H1 (cell line): ENCODE results near the gene TRAF4. TPM values are rescaled to one million over a fixed set of nuclear protein-coding genes. Genes with fewer than 3 reads are reported as not detected.

Source experiments
- CHD2 ChIP-seq: IDR thresholded peaks from 2 replicates; pipeline ENCODE4 v1.6.1; 2012; ENCODE audit warnings: low read length, improper control_type of control experiment
- EGR1 ChIP-seq: IDR thresholded peaks from 2 replicates; pipeline ENCODE4 v1.6.1; 2011; ENCODE audit warnings: low read depth, low read length, borderline replicate concordance
- JUN ChIP-seq: IDR thresholded peaks from 2 replicates; pipeline ENCODE4 v1.6.1; 2011; ENCODE audit warnings: low read depth, mild to moderate bottlenecking, improper control_type of control experiment, low read length
- KDM1A ChIP-seq: fragments of 200-600, 300-600 bp; sonication (generic); IDR thresholded peaks from 2 replicates; pipeline ENCODE4 v1.7.1; 2016; ENCODE audit warnings: mild to moderate bottlenecking, low read length, borderline replicate concordance
- KDM4A ChIP-seq: IDR thresholded peaks from one replicate; pipeline ENCODE4 v1.7.1; 2012; ENCODE audit warnings: low read depth, mild to moderate bottlenecking, moderate library complexity, low read length, inconsistent platforms; ENCODE audit not compliant: severe bottlenecking
- SIRT6 ChIP-seq: IDR thresholded peaks from one replicate; pipeline ENCODE4 v1.7.1; 2012; ENCODE audit warnings: low read length, inconsistent platforms
- SIX5 ChIP-seq: IDR thresholded peaks from 2 replicates; pipeline ENCODE4 v1.6.1; 2011; ENCODE audit warnings: mild to moderate bottlenecking, low read depth, low read length
- TAF7 ChIP-seq: optimal IDR thresholded peaks from 2 replicates; pipeline ENCODE3; 2011; ENCODE audit warnings: low read depth, mild to moderate bottlenecking, inconsistent platforms, low read length, moderate library complexity, borderline replicate concordance
- polyA plus RNA-seq, 7 experiments: library from polyadenylated mRNA; depleted of rRNA in 3 of 7; stranded (reverse) in 5 of 7; unstranded in 2 of 7; fragments of >200 nt in 5 of 7; fragments of 200-250 nt in 2 of 7; gene quantifications; 1 replicate in 5 of 7; 2 replicates in 1 of 7; 4 replicates in 1 of 7; pipeline versions ENCODE4 v1.2.1 to v1.2.3, GENCODE V29; 2011 to 2013; ENCODE audit warnings: missing spikeins in 2 of 7, mixed read lengths in 2 of 7
- total RNA-seq: library from RNA; stranded (reverse); fragmentation: NEBNext Ultra II Directional; extraction: Animal tissue kit (Norgen Biotek cat#: 25700); gene quantifications from 2 replicates; pipeline ENCODE4 v1.2.1, GENCODE V29; 2021
- TF ChIP-seq, protein P1 (sequence below): fragments of 300-600 bp; sonication (generic); IDR thresholded peaks from 2 replicates; pipeline ENCODE4 v1.7.1; 2012; ENCODE audit warnings: low read length, moderate library complexity, mild to moderate bottlenecking, inconsistent platforms; ENCODE audit not compliant: insufficient replicate concordance
- TF ChIP-seq, protein P2 (sequence below): IDR thresholded peaks from 2 replicates; pipeline ENCODE4 v1.6.1; 2011; ENCODE audit warnings: low read depth, mild to moderate bottlenecking, low read length; ENCODE audit not compliant: insufficient read depth

Gene TRAF4
- total and polyA plus RNA-seq, 2 of the 8 experiments (the other 6 are each of a cell fraction or from before 2014, with no cell fraction given) = 167 to 170 TPM

DNA sequence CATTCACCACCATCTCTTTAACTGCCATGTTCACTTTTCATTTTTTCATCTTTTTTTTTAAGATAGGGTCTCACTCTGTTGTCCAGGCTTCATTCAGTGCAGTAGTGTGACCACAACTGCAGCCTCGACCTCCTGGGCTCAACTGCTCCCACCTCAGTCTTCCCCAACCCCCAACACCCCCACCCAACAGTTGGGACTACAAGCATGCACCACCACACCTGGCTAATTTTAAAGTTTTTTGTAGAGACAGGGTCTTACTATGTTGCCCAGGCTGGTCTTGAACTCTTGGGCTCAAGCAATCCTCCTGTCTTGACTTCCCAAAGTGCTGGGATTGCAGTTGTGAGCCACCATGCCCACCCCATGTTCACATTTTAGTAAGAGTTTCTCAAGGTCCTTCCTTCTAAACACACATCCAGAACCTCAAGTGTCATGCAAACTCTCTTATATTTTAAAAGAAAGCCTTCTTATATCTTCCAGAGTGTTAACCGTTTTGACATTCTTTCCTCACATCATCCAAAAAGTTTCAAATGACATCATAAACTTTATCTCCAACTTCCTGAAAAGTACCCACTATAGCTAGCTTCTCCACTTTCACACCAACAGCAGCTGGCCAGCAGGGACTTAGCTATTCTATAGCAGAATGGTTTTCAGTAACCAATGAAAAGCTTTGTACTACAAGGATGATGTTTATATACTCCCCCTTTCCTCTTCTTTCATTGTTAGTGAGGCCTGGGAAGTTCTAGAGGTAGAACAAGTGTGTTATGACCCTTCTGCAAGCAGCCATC, 49.3 kb downstream of the TRAF4 start (continued):
- TF ChIP-seq, protein P1, sequence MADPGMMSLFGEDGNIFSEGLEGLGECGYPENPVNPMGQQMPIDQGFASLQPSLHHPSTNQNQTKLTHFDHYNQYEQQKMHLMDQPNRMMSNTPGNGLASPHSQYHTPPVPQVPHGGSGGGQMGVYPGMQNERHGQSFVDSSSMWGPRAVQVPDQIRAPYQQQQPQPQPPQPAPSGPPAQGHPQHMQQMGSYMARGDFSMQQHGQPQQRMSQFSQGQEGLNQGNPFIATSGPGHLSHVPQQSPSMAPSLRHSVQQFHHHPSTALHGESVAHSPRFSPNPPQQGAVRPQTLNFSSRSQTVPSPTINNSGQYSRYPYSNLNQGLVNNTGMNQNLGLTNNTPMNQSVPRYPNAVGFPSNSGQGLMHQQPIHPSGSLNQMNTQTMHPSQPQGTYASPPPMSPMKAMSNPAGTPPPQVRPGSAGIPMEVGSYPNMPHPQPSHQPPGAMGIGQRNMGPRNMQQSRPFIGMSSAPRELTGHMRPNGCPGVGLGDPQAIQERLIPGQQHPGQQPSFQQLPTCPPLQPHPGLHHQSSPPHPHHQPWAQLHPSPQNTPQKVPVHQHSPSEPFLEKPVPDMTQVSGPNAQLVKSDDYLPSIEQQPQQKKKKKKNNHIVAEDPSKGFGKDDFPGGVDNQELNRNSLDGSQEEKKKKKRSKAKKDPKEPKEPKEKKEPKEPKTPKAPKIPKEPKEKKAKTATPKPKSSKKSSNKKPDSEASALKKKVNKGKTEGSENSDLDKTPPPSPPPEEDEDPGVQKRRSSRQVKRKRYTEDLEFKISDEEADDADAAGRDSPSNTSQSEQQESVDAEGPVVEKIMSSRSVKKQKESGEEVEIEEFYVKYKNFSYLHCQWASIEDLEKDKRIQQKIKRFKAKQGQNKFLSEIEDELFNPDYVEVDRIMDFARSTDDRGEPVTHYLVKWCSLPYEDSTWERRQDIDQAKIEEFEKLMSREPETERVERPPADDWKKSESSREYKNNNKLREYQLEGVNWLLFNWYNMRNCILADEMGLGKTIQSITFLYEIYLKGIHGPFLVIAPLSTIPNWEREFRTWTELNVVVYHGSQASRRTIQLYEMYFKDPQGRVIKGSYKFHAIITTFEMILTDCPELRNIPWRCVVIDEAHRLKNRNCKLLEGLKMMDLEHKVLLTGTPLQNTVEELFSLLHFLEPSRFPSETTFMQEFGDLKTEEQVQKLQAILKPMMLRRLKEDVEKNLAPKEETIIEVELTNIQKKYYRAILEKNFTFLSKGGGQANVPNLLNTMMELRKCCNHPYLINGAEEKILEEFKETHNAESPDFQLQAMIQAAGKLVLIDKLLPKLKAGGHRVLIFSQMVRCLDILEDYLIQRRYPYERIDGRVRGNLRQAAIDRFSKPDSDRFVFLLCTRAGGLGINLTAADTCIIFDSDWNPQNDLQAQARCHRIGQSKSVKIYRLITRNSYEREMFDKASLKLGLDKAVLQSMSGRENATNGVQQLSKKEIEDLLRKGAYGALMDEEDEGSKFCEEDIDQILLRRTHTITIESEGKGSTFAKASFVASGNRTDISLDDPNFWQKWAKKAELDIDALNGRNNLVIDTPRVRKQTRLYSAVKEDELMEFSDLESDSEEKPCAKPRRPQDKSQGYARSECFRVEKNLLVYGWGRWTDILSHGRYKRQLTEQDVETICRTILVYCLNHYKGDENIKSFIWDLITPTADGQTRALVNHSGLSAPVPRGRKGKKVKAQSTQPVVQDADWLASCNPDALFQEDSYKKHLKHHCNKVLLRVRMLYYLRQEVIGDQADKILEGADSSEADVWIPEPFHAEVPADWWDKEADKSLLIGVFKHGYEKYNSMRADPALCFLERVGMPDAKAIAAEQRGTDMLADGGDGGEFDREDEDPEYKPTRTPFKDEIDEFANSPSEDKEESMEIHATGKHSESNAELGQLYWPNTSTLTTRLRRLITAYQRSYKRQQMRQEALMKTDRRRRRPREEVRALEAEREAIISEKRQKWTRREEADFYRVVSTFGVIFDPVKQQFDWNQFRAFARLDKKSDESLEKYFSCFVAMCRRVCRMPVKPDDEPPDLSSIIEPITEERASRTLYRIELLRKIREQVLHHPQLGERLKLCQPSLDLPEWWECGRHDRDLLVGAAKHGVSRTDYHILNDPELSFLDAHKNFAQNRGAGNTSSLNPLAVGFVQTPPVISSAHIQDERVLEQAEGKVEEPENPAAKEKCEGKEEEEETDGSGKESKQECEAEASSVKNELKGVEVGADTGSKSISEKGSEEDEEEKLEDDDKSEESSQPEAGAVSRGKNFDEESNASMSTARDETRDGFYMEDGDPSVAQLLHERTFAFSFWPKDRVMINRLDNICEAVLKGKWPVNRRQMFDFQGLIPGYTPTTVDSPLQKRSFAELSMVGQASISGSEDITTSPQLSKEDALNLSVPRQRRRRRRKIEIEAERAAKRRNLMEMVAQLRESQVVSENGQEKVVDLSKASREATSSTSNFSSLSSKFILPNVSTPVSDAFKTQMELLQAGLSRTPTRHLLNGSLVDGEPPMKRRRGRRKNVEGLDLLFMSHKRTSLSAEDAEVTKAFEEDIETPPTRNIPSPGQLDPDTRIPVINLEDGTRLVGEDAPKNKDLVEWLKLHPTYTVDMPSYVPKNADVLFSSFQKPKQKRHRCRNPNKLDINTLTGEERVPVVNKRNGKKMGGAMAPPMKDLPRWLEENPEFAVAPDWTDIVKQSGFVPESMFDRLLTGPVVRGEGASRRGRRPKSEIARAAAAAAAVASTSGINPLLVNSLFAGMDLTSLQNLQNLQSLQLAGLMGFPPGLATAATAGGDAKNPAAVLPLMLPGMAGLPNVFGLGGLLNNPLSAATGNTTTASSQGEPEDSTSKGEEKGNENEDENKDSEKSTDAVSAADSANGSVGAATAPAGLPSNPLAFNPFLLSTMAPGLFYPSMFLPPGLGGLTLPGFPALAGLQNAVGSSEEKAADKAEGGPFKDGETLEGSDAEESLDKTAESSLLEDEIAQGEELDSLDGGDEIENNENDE = no peak
- no peak for TF ChIP-seq SIX5
- no peak for TF ChIP-seq TAF7
- TF ChIP-seq KDM4A = no peak
- no peak for TF ChIP-seq CHD2
- no peak for TF ChIP-seq JUN
- no peak for TF ChIP-seq EGR1
- TF ChIP-seq, protein P2, sequence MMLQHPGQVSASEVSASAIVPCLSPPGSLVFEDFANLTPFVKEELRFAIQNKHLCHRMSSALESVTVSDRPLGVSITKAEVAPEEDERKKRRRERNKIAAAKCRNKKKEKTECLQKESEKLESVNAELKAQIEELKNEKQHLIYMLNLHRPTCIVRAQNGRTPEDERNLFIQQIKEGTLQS = no peak
- TF ChIP-seq KDM1A = no peak
- no peak for TF ChIP-seq SIRT6
